Right atrium auricular region (tissue), 2 donors: ENCODE data around the gene E2F6. TPM values are rescaled to one million over a fixed set of nuclear protein-coding genes. Genes with fewer than 3 reads are reported as not detected.

ENCODE experiments used
- DNase-seq: peaks from one replicate; pipeline ENCODE4 v3.0.0-alpha.2; 2019; ENCODE audit warnings: low spot score
- H3K27ac ChIP-seq, 2 donors: fragments of 200-600 bp; sonication (generic); 1 replicate in 1 of 2; 2 replicates in 1 of 2; pipeline ENCODE4 v1.5.1; 2016 to 2019
- H3K27me3 ChIP-seq, 2 donors: fragments of 200-600 bp; sonication (generic); one replicate each; pipeline versions ENCODE4 v1.5.1 to v1.6.0; 2017 to 2019
- H3K36me3 ChIP-seq: fragments of 200-600 bp; sonication (generic); one replicate; pipeline ENCODE4 v1.5.1; 2016
- H3K4me1 ChIP-seq, 2 donors: fragments of 200-600 bp; sonication (generic); one replicate each; pipeline versions ENCODE4 v1.5.1 to v1.6.0; 2017 to 2019
- H3K4me3 ChIP-seq, 2 donors: fragments of 200-600 bp; sonication (generic); 1 replicate in 1 of 2; 2 replicates in 1 of 2; pipeline ENCODE4 v1.5.1; 2017 to 2019; ENCODE audit warnings: mild to moderate bottlenecking in 1 of 2, moderate library complexity in 1 of 2
- H3K9me3 ChIP-seq, 2 donors: fragments of 200-600 bp; sonication (generic); one replicate each; pipeline ENCODE4 v1.5.1; 2019
- CTCF ChIP-seq, 2 donors: fragments of 200-600 bp; sonication (generic); IDR thresholded peaks; one replicate each; pipeline ENCODE4 v1.5.1; 2019; ENCODE audit warnings: antibody characterized with exemption in 2 of 2
- total RNA-seq, 2 donors: library from RNA; depleted of rRNA; stranded (reverse); fragments of >200 nt; gene quantifications; one replicate each; pipeline ENCODE4 v1.1.0, GENCODE V29; 2016

E2F6 gene
- total RNA-seq, 2 donors from 2014 or later = 19.1 to 20.2 TPM

GRCh38 chr2:11396467-11397445 lies 69.2 kb downstream of the E2F6 start:
- no peak overlapping the region for H3K4me3 ChIP-seq
- H3K9me3 ChIP-seq = no peaks in the 10 kb centered on the region
- H3K4me1 ChIP-seq = peaks cover 0 to 51% of the 10 kb centered on the region in 2 donors
- H3K27ac ChIP-seq = no peak overlapping the region
- H3K36me3 ChIP-seq = no peaks in the 10 kb centered on the region
- TF ChIP-seq CTCF (IDR thresholded peaks at IDR 0.05) = no peak
- DNase-seq = no peak
- H3K27me3 ChIP-seq = no peaks in the 10 kb centered on the region

- DNase-seq = no peak
- TF ChIP-seq CTCF (IDR thresholded peaks at IDR 0.05) = no peak
- Histone ChIP-seq H3K4me3 (no peak overlapping the region), H3K4me1 (peaks cover 0 to 58% of the 10 kb centered on the region in 2 donors), H3K27ac (no peak overlapping the region), H3K9me3 (no peaks in the 10 kb centered on the region), H3K27me3 (no peaks in the 10 kb centered on the region), H3K36me3 (no peaks in the 10 kb centered on the region)
These were observed 69.9 kb downstream of the E2F6 start for GRCh38 chr2:11396021-11396420.

GRCh38 chr2:11395389-11395788 lies 70.6 kb downstream of the E2F6 start:
- Histone ChIP-seq H3K27me3 (no peaks in the 10 kb centered on the region), H3K36me3 (no peaks in the 10 kb centered on the region), H3K4me3 (no peak overlapping the region), H3K9me3 (no peaks in the 10 kb centered on the region), H3K27ac (peak overlapping the region in 1 of 2 donors; percentile 24), H3K4me1 (peaks cover 0 to 58% of the 10 kb centered on the region in 2 donors)
- no peak for TF ChIP-seq CTCF (IDR thresholded peaks at IDR 0.05)
- DNase-seq = no peak

Other genes with a start within 250 kb of the E2F6 start
- 10 to 100 TPM; 32.3 to 32.6 TPM for gene ROCK2, start 121.5 kb downstream of the E2F6 start, total RNA-seq
- 1 to 10 TPM; 3.1 to 7.6 TPM for gene GREB1, start 67.9 kb upstream of the E2F6 start, total RNA-seq
- not detected for gene NTSR2, start 204.0 kb upstream of the E2F6 start, total RNA-seq